Measurements from ENCODE around the gene ARNT2.

Gene ARNT2

GRCh38 chr15:80468796-80469195, 64.6 kb downstream of the ARNT2 start:
- DNase-seq, result no peak

- DNase-seq, result no peak
Measured at GRCh38 chr15:80471881-80472280, 67.7 kb downstream of the ARNT2 start.

- no peak for DNase-seq
Measured at GRCh38 chr15:80473286-80474223, 69.4 kb downstream of the ARNT2 start.

- DNase-seq, result no peak
Measured at GRCh38 chr15:80474224-80475215, 70.3 kb downstream of the ARNT2 start.

- no peak for DNase-seq
Measured at GRCh38 chr15:80475572-80475971, 71.4 kb downstream of the ARNT2 start.

DNA sequence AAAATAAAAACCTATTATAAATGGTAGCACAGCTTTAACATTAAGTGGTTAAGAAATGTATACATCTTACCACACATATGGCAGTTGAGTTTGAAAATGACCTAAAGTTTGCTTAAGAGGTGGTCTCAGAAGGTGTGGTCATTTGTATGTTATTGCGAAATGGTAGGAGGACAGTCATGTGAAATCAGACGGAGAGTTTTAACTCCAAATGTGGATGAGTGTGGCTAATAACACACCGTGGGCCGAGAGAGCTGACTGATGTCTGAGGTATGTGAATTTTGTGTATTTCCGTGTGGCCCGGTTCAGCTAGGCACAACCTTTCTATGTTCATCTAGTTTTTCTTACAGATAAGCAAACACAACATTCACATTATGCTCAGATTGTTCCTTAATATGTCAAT, 71.9 kb downstream of the ARNT2 start:
- no peak for DNase-seq

DNA sequence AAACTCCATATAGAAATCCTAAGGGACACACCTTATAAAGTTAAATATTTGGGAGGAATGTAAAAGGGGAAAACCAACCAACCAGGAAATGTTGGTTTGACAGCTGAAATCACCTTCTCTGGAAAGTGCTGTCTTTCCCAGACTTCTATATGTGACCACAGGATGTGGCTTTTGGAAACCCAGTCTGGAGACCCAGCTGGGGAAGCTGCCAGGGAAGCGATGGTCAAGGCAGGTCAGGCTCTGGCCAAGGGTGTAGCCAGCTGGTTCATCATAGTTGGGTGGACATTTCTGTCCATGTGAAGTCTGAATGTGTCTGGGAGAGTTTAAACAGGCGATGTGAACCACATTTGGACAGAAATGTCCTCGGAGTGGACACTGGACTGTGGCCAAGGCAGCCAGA, 73.9 kb downstream of the ARNT2 start:
- no peak for DNase-seq

DNA sequence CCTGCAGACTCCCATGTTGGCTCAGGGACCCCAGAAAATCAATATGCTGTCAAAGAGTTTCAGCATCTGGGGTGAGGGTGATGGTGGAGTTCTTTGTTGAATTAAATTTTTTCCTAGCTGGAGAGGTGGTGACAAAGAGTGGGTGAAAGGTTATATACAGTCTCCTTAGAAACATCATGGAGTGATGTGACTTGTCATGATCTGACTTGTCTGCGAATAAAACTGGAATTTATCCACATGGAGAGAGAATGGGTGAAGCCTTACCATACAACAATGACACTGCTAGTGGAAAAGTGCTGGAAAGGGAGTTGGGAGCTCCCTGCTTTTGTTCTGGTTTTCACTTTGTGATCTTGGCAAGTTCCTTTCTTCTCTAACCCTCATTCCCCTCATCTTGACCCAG, 75.0 kb downstream of the ARNT2 start:
- DNase-seq, result no peak

DNA sequence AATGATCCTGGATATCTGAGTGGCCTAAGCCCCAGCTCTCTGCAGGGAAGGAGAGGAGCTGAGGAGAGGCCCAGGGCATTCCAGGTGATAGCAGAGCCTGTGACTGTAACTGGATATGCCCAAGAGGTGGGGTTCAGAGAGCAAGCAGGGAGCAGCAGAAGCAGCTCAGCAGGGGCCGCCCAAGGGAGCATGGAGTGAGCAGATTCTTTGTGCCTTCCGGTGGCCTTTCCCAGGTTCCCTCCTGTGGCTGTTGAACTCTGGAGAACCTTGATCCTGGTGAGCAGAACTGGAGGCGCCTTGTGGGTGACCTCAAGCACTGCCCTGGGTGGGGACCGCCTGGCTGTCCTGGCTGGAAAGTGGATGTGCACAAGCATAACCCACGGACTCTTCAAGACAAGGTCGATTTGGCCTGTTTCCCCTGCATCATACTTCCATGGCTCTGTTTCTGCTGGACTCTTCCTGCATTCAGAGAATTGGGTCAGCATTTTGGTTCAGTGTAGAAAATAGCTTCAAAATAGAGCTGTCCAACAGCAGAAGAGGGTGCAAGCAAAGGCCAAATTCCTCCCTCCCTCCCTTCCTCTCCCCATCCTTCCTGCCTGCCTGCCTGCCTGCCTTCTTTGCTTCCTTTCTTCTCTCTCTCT, 76.1 kb downstream of the ARNT2 start:
- no peak for DNase-seq

- no peak for DNase-seq
Measured at GRCh38 chr15:80480909-80481308, 76.7 kb downstream of the ARNT2 start.

- DNase-seq, result no peak
Measured at GRCh38 chr15:80482696-80483095, 78.5 kb downstream of the ARNT2 start.

- DNase-seq, result no peak
Measured at GRCh38 chr15:80483725-80484161, 79.6 kb downstream of the ARNT2 start.

- DNase-seq, result no peak
Measured at GRCh38 chr15:80484333-80484864, 80.2 kb downstream of the ARNT2 start.

DNA sequence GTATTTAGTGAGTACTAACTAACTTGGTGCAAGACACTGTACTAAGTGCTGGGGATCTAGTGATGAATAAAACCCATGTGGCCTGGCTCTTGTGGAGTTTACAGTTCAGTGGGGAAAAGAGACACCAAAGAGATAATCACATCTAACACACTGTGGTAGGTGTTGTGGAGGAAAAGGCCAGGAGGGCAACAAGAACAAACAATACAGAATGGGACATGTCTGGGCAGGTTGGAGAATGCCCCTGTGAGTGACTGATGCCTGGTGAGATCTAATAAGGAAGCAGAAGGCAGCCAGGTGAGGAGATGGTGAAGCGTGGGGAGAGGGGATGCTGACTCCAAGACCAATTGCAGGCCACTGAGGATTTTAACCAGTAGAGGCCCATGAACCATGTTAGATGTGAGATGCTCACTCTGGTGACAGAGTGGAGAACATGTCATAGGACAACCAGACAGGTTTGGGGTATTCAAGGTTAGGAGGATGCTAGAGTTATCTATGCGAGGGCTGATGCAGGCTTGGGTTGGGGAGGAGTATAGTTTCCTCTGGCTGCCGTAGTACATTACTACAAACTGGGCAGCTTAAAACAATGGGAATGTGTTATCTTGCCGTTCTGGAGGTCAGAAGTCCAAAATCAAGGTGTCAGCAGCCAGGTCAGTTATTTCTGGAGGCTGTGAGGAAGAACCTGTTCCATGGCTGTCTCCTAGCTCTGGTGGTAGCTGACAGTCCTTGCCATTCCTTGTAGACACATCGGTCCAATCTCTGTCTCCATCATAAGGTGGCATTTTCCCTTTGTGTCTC, 81.4 kb downstream of the ARNT2 start:
- no peak for DNase-seq

GRCh38 chr15:80487839-80488390, 83.7 kb downstream of the ARNT2 start:
- no peak for DNase-seq

DNA sequence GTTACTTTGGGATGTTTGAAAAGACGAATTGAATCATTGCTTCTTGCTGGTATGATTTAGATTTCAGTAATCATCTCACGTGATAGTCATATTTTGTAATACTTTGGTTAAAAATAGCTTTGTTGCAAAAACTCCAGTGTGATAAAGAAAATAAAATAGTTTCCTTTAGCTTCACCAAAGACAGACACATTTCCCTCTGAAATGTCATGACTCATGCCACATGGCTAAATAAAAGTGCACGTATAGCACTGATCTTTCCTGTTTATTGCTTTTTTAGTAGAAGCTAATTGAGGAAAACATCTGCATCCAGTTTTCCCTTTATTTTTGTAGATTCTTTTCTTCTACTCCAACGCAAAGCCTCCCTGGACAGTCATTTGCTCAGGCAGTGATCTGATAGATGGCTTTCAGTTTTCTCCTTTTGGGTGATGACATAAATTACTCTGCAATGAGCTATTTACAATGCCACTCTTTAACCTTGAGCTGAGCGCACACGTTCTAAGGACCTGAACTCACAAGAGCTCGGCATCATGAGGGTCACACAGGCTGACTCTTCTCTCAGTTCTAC, 84.9 kb downstream of the ARNT2 start:
- no peak for DNase-seq

- no peak for DNase-seq
Measured at GRCh38 chr15:80490431-80490990, 86.3 kb downstream of the ARNT2 start.

DNA sequence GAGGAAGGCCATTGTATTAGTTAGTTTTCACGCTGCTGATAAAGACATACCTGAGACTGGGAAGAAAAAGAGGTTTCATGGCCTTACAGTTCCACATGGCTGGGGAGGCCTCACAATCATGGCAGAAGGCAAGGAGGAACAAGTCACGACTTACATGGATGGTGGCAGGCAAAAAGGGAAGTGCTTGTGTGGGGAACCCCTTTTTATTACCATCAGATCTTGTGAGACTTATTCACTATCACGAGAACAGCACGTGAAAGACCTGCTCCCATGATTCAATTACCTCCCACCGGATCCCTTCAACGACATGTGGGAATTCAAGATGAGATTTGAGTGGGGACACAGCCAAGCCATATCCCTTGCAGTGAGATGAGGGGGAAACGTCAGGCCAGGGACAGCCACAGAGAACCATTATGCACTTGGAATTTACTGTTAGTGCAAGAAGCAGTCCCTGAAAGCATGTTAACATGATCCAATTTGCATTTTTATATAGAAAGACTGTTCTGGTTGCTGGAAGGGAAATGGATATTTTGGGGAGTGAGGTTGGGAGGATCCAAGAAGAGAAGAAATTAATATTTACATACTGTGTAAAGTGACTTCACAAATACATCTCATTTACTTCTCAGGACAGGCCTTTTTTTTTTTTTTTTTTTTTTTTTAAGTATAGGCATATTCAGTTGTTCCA, 87.1 kb downstream of the ARNT2 start:
- no peak for DNase-seq

DNA sequence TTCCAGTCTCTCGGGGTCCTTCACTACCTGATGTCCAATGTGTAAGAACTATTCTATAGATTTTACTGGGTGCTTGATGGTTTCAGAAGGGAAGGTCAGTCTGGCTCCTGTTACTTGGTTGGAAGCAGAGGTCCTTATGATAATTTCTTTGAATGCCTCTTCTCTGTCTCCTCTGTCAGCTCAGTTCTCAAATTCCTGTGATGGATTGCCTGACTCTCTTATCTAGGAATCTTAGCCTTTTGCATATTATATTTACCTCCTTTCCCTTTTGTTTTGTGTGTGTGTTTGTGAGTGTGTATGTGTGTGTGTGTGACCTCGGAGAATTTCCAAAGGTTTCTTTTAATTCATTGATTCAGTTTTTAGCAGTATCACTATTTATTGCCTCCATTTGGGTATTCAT, 88.2 kb downstream of the ARNT2 start:
- no peak for DNase-seq

DNA sequence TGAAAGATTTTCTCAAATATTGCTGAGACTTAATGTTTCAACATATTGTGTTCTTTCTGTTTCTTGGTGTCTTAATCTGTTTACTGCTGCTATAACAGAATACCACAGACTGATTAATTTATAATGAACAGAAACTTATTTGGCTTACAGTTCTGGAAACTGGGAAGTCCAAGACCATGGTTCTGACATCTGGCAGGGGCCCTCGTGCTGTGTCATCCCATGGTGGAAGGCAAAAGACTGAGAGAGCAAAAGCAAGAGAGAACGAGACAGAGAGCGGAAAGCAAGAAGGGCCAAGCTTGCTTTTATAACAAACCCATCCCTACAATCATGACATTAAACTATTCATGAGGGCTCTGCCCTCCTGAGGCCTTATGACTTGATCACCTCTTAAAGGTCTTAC, 88.7 kb downstream of the ARNT2 start:
- DNase-seq, result no peak
